ENCODE results near the gene OVOL1.

DNA sequence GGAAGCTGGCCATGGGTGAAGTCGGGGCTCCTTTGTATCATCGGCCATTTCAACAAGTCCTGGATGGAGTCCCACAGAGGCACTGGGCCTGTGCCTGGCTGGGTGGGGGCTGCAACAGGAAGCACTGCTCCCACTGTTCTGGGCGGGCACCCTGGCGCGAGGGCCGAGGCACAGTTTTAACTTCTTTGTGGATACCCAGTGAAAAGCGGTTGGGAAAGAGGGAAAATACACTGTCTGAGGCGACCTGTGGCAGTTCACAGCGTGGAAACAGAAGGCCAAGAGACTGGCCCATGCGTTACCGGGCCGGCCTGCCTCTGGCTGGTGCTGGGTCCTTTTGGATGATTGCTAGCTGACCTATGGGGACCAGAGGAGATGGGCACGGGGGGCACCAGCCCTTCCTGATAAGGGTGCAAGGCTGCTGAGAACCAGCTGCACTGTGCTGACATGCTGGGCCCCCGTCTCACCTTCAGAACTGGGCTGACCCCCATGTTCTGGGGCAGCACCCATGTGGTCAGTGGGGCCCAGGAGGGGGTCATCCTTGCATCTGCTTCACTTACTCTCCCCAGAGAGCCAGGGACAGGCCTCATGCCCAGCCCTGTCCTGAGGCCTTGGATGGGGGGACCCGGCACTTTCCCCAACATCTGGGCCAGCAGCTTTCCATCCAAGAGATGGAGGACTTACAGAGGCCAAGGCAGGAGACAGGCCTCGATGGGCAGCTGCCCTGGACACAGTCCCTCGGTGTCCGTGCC, 4.2 kb downstream of the OVOL1 start:
- no peak for TF ChIP-seq CTCF (IDR thresholded peaks at IDR 0.05)
- no peak for TF ChIP-seq POLR2A (IDR thresholded peaks at IDR 0.05)

Measured in Peyer's patch (tissue), 4 donors.